ENCODE results near the gene CTNND2.

Gene CTNND2

DNA sequence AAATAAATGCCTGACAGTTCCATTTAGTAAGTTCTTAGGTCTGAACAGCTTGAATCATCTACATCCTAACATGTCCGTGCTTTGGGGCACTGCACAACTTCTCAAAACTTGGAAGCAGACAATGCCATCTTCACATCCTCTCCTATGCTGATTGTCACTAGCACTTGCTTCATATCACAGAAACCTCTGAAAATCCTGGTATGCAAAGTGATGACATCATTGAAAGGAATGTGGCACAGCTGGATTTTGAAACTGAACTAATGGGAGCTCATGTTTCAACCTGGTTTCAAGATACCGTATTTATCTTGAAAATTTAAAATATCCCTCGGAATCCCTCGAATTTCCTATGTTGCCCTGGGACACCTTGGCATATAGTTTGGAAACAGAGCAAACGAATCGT lies 653.0 kb downstream of the CTNND2 start:
- DNase-seq (ENCODE audit: extremely low read depth, insufficient read length), result no peak
- Histone ChIP-seq H3K4me3 (replicated peaks; ENCODE audit: low read depth, low read length) (no peak overlapping the region), H3K36me3 (ENCODE audit: control insufficient read depth, insufficient read depth, low read length) (no peaks in the 10 kb centered on the region), H3K27me3 (replicated peaks; ENCODE audit: control insufficient read depth, insufficient read depth, low read length) (no peaks in the 10 kb centered on the region)
- TF ChIP-seq CTCF (IDR thresholded peaks at IDR 0.05; ENCODE audit: insufficient read depth, low read length, poor library complexity, severe bottlenecking), result no peak

DNA sequence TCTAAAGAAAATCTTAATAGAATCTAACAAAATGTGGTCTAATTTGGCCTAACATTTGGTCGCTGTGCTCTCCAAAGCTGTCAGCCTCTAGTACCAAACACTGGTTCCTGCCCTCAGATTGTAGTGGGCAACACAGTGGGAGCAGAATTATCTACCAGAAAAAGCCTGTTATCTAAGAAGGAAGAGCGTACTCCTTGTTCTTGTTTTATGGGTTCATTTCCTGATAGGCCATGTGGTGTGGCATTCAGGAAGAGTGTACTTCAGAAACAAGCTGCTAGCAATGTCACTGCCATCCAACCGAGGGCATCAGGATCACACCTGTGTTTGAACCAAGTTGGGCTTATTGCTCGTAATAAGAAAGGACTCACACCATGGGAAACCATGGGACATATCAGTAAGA lies 655.3 kb downstream of the CTNND2 start:
- no peak for TF ChIP-seq CTCF (IDR thresholded peaks at IDR 0.05; ENCODE audit: insufficient read depth, low read length, poor library complexity, severe bottlenecking)
- Histone ChIP-seq H3K36me3 (ENCODE audit: control insufficient read depth, insufficient read depth, low read length) (no peaks in the 10 kb centered on the region), H3K27me3 (replicated peaks; ENCODE audit: control insufficient read depth, insufficient read depth, low read length) (no peaks in the 10 kb centered on the region), H3K4me3 (replicated peaks; ENCODE audit: low read depth, low read length) (no peak overlapping the region)
- no peak for DNase-seq (ENCODE audit: extremely low read depth, insufficient read length)

GRCh38 chr5:11247224-11247623 lies 657.0 kb downstream of the CTNND2 start:
- Histone ChIP-seq H3K36me3 (ENCODE audit: control insufficient read depth, insufficient read depth, low read length) (no peaks in the 10 kb centered on the region), H3K27me3 (replicated peaks; ENCODE audit: control insufficient read depth, insufficient read depth, low read length) (no peaks in the 10 kb centered on the region), H3K4me3 (replicated peaks; ENCODE audit: low read depth, low read length) (no peak overlapping the region)
- no peak for DNase-seq (ENCODE audit: extremely low read depth, insufficient read length)
- peak; percentile 6 for TF ChIP-seq CTCF (IDR thresholded peaks at IDR 0.05; ENCODE audit: insufficient read depth, low read length, poor library complexity, severe bottlenecking)

- Histone ChIP-seq H3K4me3 (replicated peaks; ENCODE audit: low read depth, low read length) (no peak overlapping the region), H3K36me3 (ENCODE audit: control insufficient read depth, insufficient read depth, low read length) (no peaks in the 10 kb centered on the region), H3K27me3 (replicated peaks; ENCODE audit: control insufficient read depth, insufficient read depth, low read length) (no peaks in the 10 kb centered on the region)
- TF ChIP-seq CTCF (IDR thresholded peaks at IDR 0.05; ENCODE audit: insufficient read depth, low read length, poor library complexity, severe bottlenecking), result no peak
- DNase-seq (ENCODE audit: extremely low read depth, insufficient read length), result no peak
These were observed 663.7 kb downstream of the CTNND2 start for GRCh38 chr5:11240293-11241190.

- Histone ChIP-seq H3K27me3 (replicated peaks; ENCODE audit: control insufficient read depth, insufficient read depth, low read length) (no peaks in the 10 kb centered on the region), H3K36me3 (ENCODE audit: control insufficient read depth, insufficient read depth, low read length) (no peaks in the 10 kb centered on the region), H3K4me3 (replicated peaks; ENCODE audit: low read depth, low read length) (no peak overlapping the region)
- DNase-seq (ENCODE audit: extremely low read depth, insufficient read length), result no peak
- no peak for TF ChIP-seq CTCF (IDR thresholded peaks at IDR 0.05; ENCODE audit: insufficient read depth, low read length, poor library complexity, severe bottlenecking)
These were observed 664.8 kb downstream of the CTNND2 start for GRCh38 chr5:11239261-11240015.
